DMS79 (cell line): ENCODE measurements around the gene SYNDIG1.
"Not testable (repeated sequence)": the region's sequence is repeated elsewhere in the genome, so short reads cannot be mapped to it uniquely, and the experiment has no call there.

Experiments
- DNase-seq: peaks from one replicate; lab custom pipeline; 2025; lab: John Stamatoyannopoulos, UW

The SYNDIG1 gene

GRCh38 chr20:24611360-24612140 lies 142.1 kb downstream of the SYNDIG1 start:
- DNase-seq = no peak

- no peak for DNase-seq
Measured at GRCh38 chr20:24612799-24613775, 143.7 kb downstream of the SYNDIG1 start.

- DNase-seq = no peak
Measured at GRCh38 chr20:24614341-24614740, 144.9 kb downstream of the SYNDIG1 start.

GRCh38 chr20:24615353-24615752 lies 145.9 kb downstream of the SYNDIG1 start:
- DNase-seq = no peak

- peak; percentile 7 for DNase-seq
Measured at GRCh38 chr20:24616258-24617079, 147.0 kb downstream of the SYNDIG1 start.

GRCh38 chr20:24617080-24617432 lies 147.6 kb downstream of the SYNDIG1 start:
- DNase-seq = no peak

GRCh38 chr20:24617757-24618450 lies 148.5 kb downstream of the SYNDIG1 start:
- DNase-seq = no peak

- DNase-seq = no peak
Measured at GRCh38 chr20:24618739-24619138, 149.3 kb downstream of the SYNDIG1 start.

GRCh38 chr20:24619212-24619611 lies 149.8 kb downstream of the SYNDIG1 start:
- DNase-seq = no peak

GRCh38 chr20:24620937-24621519 lies 151.6 kb downstream of the SYNDIG1 start:
- DNase-seq = peak; percentile 48

- no peak for DNase-seq
Measured at GRCh38 chr20:24622856-24623255, 153.4 kb downstream of the SYNDIG1 start.

GRCh38 chr20:24626141-24626540 lies 156.7 kb downstream of the SYNDIG1 start:
- not testable (repeated sequence) for DNase-seq

GRCh38 chr20:24627291-24627690 lies 157.9 kb downstream of the SYNDIG1 start:
- DNase-seq = no peak

- DNase-seq = no peak
Measured at GRCh38 chr20:24627926-24628325, 158.5 kb downstream of the SYNDIG1 start.

- DNase-seq = no peak
Measured at GRCh38 chr20:24628985-24629384, 159.6 kb downstream of the SYNDIG1 start.

GRCh38 chr20:24629668-24630067 lies 160.2 kb downstream of the SYNDIG1 start:
- peak; percentile 31 for DNase-seq

- no peak for DNase-seq
Measured at GRCh38 chr20:24630486-24631172, 161.2 kb downstream of the SYNDIG1 start.

- DNase-seq = no peak
Measured at GRCh38 chr20:24631173-24631505, 161.7 kb downstream of the SYNDIG1 start.

- DNase-seq = no peak
Measured at GRCh38 chr20:24632581-24632980, 163.2 kb downstream of the SYNDIG1 start.

GRCh38 chr20:24633026-24633425 lies 163.6 kb downstream of the SYNDIG1 start:
- no peak for DNase-seq

GRCh38 chr20:24633521-24633920 lies 164.1 kb downstream of the SYNDIG1 start:
- DNase-seq = no peak
